PC-3 (cell line): ENCODE data around the gene TPGS1. TPM values are rescaled to one million over a fixed set of nuclear protein-coding genes. Genes with fewer than 3 reads are reported as not detected.

Experiments used
- ATAC-seq: fragments of 200-7000 bp; cut with Tn5 transposase; 2 replicates; pipeline ENCODE4 v1.9.1; 2020; ENCODE audit warnings: mild to moderate bottlenecking, moderate library complexity
- BruUV-seq: library from RNA; stranded (reverse); fragments of 400-500 nt; replicated peaks from 2 replicates; lab custom pipeline; 2021; lab: Mats Ljungman, UMichigan
- CTCF ChIA-PET: fragments of 300-600 bp; sonication (Branson Sonifier 250); formaldehyde crosslinking; loops from one replicate; lab custom pipeline; 2022; ENCODE audit warnings: antibody characterized with exemption; lab: Charles Lee
- POLR2A ChIA-PET: fragments of 300-600 bp; sonication (Branson Sonifier 250); formaldehyde crosslinking; loops from one replicate; lab custom pipeline; 2022; ENCODE audit warnings: antibody characterized with exemption; ENCODE audit not compliant: unreplicated experiment; lab: Charles Lee
- DNase-seq: peaks from one replicate; pipeline ENCODE4 v3.0.0-alpha.2; 2015
- H2AFZ ChIP-seq: fragments of 300-600 bp; sonication (generic); 2 replicates; pipeline ENCODE4 v1.6.0; 2016; ENCODE audit warnings: antibody characterized with exemption, low read length
- H3F3A ChIP-seq: fragments of 300-600 bp; sonication (generic); one replicate; pipeline ENCODE4 v1.6.0; 2017; ENCODE audit warnings: antibody characterized with exemption, low read length, control low read depth, mild to moderate bottlenecking; ENCODE audit not compliant: unreplicated experiment
- H3K27ac ChIP-seq: fragments of 300-600 bp; sonication (generic); 2 replicates; pipeline ENCODE4 v1.5.1; 2016; ENCODE audit warnings: mild to moderate bottlenecking, low read length
- H3K27me3 ChIP-seq: fragments of 300-600 bp; sonication (generic); 2 replicates; pipeline ENCODE4 v1.6.1; 2016; ENCODE audit warnings: low read length, mixed read lengths
- H3K36me3 ChIP-seq: fragments of 300-600 bp; sonication (generic); 2 replicates; pipeline ENCODE4 v1.6.1; 2016; ENCODE audit warnings: low read depth, mixed run types, low read length, mixed read lengths
- H3K4me1 ChIP-seq: fragments of 300-600 bp; sonication (generic); 2 replicates; pipeline ENCODE4 v1.5.1; 2016; ENCODE audit warnings: low read length; ENCODE audit not compliant: insufficient read depth
- H3K4me2 ChIP-seq: fragments of 300-600 bp; sonication (generic); 2 replicates; pipeline ENCODE4 v1.6.0; 2016; ENCODE audit warnings: low read length
- H3K4me3 ChIP-seq: fragments of 300-600 bp; sonication (generic); 2 replicates; pipeline ENCODE4 v1.5.1; 2016; ENCODE audit warnings: mild to moderate bottlenecking, low read length, mixed read lengths
- H3K79me2 ChIP-seq: fragments of 300-600 bp; sonication (generic); 2 replicates; pipeline ENCODE4 v1.6.1; 2017; ENCODE audit warnings: low read length, mixed read lengths
- H3K9ac ChIP-seq: fragments of 300-600 bp; sonication (generic); 2 replicates; pipeline ENCODE4 v1.6.0; 2016; ENCODE audit warnings: mild to moderate bottlenecking, low read length
- H3K9me2 ChIP-seq: fragments of 300-600 bp; sonication (generic); replicated peaks from 2 replicates; pipeline ENCODE4 v1.6.1; 2016; ENCODE audit warnings: mixed run types, low read length, mixed read lengths
- H3K9me3 ChIP-seq: fragments of 300-600 bp; sonication (generic); 2 replicates; pipeline ENCODE4 v1.6.1; 2016; ENCODE audit warnings: low read length, mixed read lengths
- H4K20me1 ChIP-seq: fragments of 300-600 bp; sonication (generic); 2 replicates; pipeline ENCODE4 v1.6.1; 2016; ENCODE audit warnings: low read length, mixed read lengths
- EZH2 ChIP-seq: fragments of 300-600 bp; sonication (generic); IDR thresholded peaks from one replicate; pipeline ENCODE4 v1.6.1; 2017; ENCODE audit warnings: antibody characterized with exemption, mild to moderate bottlenecking, low read length; ENCODE audit not compliant: unreplicated experiment
- EZH2phosphoT487 ChIP-seq: fragments of 300-600 bp; sonication (generic); IDR thresholded peaks from 2 replicates; pipeline ENCODE4 v1.6.1; 2018; ENCODE audit warnings: mild to moderate bottlenecking, antibody characterized with exemption, low read length, borderline replicate concordance
- intact Hi-C: fragments of 100-400 bp; cut with micrococcal nuclease; formaldehyde crosslinking; loops from 2 replicates; pipeline ENCODE4 v1.9.0; 2023
- total RNA-seq: library from RNA; depleted of rRNA; stranded (reverse); fragments of >200 nt; gene quantifications from 2 replicates; pipeline ENCODE4 v1.2.3, GENCODE V29; 2014
- TF ChIP-seq, protein P1 (sequence below): fragments of 300-600 bp; sonication (generic); conservative IDR thresholded peaks from 2 replicates; pipeline ENCODE4 v1.5.1; 2017; ENCODE audit warnings: antibody characterized with exemption, low read depth, mild to moderate bottlenecking, low read length

The TPGS1 gene
- total RNA-seq, 1 experiment from 2014 or later = 28.5 TPM

GRCh38 chr19:554817-555216, 47.5 kb downstream of the TPGS1 start:
- no peaks in the 10 kb centered on the region for H3K36me3 ChIP-seq
- intact Hi-C loops = no loop called here
- ATAC-seq = no peak
- POLR2A ChIA-PET = no interaction called here
- H3F3A ChIP-seq = no peaks in the 10 kb centered on the region
- no TSS peak for BruUV-seq
- no peaks in the 10 kb centered on the region for H4K20me1 ChIP-seq
- H3K9me2 ChIP-seq = no peaks in the 10 kb centered on the region
- H3K27ac ChIP-seq = no peak overlapping the region
- no peaks in the 10 kb centered on the region for H3K9me3 ChIP-seq
- H3K79me2 ChIP-seq = no peaks in the 10 kb centered on the region
- TF ChIP-seq, protein P1, sequence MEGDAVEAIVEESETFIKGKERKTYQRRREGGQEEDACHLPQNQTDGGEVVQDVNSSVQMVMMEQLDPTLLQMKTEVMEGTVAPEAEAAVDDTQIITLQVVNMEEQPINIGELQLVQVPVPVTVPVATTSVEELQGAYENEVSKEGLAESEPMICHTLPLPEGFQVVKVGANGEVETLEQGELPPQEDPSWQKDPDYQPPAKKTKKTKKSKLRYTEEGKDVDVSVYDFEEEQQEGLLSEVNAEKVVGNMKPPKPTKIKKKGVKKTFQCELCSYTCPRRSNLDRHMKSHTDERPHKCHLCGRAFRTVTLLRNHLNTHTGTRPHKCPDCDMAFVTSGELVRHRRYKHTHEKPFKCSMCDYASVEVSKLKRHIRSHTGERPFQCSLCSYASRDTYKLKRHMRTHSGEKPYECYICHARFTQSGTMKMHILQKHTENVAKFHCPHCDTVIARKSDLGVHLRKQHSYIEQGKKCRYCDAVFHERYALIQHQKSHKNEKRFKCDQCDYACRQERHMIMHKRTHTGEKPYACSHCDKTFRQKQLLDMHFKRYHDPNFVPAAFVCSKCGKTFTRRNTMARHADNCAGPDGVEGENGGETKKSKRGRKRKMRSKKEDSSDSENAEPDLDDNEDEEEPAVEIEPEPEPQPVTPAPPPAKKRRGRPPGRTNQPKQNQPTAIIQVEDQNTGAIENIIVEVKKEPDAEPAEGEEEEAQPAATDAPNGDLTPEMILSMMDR = no peak
- no peak for TF ChIP-seq EZH2
- TF ChIP-seq EZH2phosphoT487 = no peak
- H3K4me1 ChIP-seq = no peaks in the 10 kb centered on the region; the same call in 1 of the 2 replicates
- no peak for DNase-seq
- CTCF ChIA-PET = no interaction called here
- H3K4me3 ChIP-seq = no peak overlapping the region
- no peaks in the 10 kb centered on the region for H3K27me3 ChIP-seq
- no peak overlapping the region for H2AFZ ChIP-seq
- no peak overlapping the region for H3K4me2 ChIP-seq
- no peak overlapping the region for H3K9ac ChIP-seq

- H3K4me1 ChIP-seq = no peaks in the 10 kb centered on the region; the same call in 1 of the 2 replicates
- H3K27me3 ChIP-seq = no peaks in the 10 kb centered on the region
- H3K36me3 ChIP-seq = no peaks in the 10 kb centered on the region
- H4K20me1 ChIP-seq = no peaks in the 10 kb centered on the region
- BruUV-seq = no TSS peak
- H3K9me2 ChIP-seq = no peaks in the 10 kb centered on the region
- H2AFZ ChIP-seq = no peak overlapping the region
- ChIA-PET CTCF (interaction anchor here (0.8 kb wide), 1 partner anchor 24 kb away, joined by 3 read pairs; the partner anchor contains the start of gene CDC34), POLR2A (no interaction called here)
- no peak overlapping the region for H3K4me3 ChIP-seq
- TF ChIP-seq EZH2phosphoT487 (no peak), EZH2 (no peak)
- TF ChIP-seq, protein P1 = no peak
- ATAC-seq (no peak), DNase-seq (no peak)
- H3K9ac ChIP-seq = no peak overlapping the region
- intact Hi-C loops = no loop called here
- no peak overlapping the region for H3K27ac ChIP-seq
- H3K79me2 ChIP-seq = no peaks in the 10 kb centered on the region
- no peak overlapping the region for H3K4me2 ChIP-seq
- H3K9me3 ChIP-seq = no peaks in the 10 kb centered on the region
- no peaks in the 10 kb centered on the region for H3F3A ChIP-seq
Measured at GRCh38 chr19:555474-555808, 48.1 kb downstream of the TPGS1 start.

DNA sequence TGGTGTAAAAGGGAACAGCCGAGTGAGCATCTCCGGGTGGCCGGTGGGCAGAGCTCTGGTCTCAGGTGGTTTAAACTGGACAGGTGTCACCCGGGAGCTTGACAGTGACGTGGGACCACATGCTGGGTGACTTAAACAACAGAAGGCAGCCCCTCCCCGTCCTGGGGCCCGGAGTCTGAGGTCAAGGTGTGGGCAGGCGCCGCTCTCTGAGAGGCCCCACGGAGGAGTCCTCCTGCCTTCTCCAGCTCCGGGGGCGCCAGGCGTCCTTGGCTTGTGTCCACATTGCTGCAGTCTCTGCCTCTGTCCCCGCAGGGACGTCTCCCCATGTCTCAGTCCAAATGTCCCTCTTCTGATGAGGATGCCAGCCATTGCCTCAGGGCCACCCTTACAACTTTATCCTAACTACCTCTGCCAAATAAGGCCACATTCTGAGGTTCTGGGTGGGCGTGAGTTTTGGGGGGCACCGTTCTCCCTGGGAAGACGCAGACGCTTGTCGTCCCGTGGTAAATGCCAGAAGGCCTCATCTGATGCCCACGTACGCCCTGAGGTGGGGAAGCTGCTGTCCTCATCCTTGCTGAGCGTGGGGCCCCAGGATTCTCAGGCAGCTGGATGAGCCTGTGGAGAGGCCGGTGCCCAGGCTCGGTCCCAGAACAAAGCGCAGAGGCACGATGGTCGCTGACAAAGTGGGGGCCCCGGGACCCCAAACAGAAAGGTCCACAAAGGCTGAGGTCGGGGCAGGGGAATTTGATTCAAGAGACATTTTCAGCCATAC, 49.5 kb downstream of the TPGS1 start:
- Histone ChIP-seq H3K9me3 (no peaks in the 10 kb centered on the region), H3K9ac (no peak overlapping the region), H3K4me2 (no peak overlapping the region), H3K36me3 (no peaks in the 10 kb centered on the region), H4K20me1 (no peaks in the 10 kb centered on the region), H3F3A (no peaks in the 10 kb centered on the region), H3K4me1 (no peaks in the 10 kb centered on the region; the same call in 1 of the 2 replicates), H2AFZ (no peak overlapping the region), H3K27ac (no peak overlapping the region), H3K9me2 (no peaks in the 10 kb centered on the region), H3K27me3 (no peaks in the 10 kb centered on the region), H3K79me2 (no peaks in the 10 kb centered on the region), H3K4me3 (no peak overlapping the region)
- POLR2A ChIA-PET = no interaction called here
- intact Hi-C loops = no loop called here
- ATAC-seq (no peak), DNase-seq (no peak)
- CTCF ChIA-PET = no interaction called here
- no TSS peak for BruUV-seq
- TF ChIP-seq EZH2phosphoT487 (no peak), EZH2 (no peak)
- TF ChIP-seq, protein P1 = no peak
